Glomerular endothelial cell (primary cell): Measurements from ENCODE around the gene NABP2. TPM values are rescaled to one million over a fixed set of nuclear protein-coding genes. Genes with fewer than 3 reads are reported as not detected.

ENCODE experiments used
- DNase-seq: peaks from one replicate; pipeline ENCODE4 v3.0.0-alpha.2; 2011; ENCODE audit warnings: low read depth, low spot score; ENCODE audit errors: extremely low read depth
- total RNA-seq: library from RNA; depleted of rRNA; stranded (reverse); fragments of >200 nt; gene quantifications from 2 replicates; pipeline ENCODE4 v1.2.3, GENCODE V29; 2015

NABP2 gene
- total RNA-seq = 26.7 and 33.5 TPM in 2 replicates

GRCh38 chr12:56224102-56224701, at the start of gene NABP2:
NABP2 (plus strand) TSS chr12:56224342; CDS start chr12:56224857, 515 bp downstream.
- peak; percentile 88 for DNase-seq

GRCh38 chr12:56178347-56178746, 45.8 kb upstream of the NABP2 start:
- no peak for DNase-seq

- no peak for DNase-seq
Measured at GRCh38 chr12:56186957-56187356, 37.2 kb upstream of the NABP2 start.

- no peak for DNase-seq
Measured at GRCh38 chr12:56188131-56188777, 35.9 kb upstream of the NABP2 start.

- no peak for DNase-seq
Measured at GRCh38 chr12:56188778-56189098, 35.4 kb upstream of the NABP2 start.

GRCh38 chr12:56189099-56189917, 34.8 kb upstream of the NABP2 start, which contains the start of gene SMARCC2:
SMARCC2 (minus strand) TSS chr12:56189483; CDS start chr12:56189461, 22 bp downstream.
- DNase-seq = no peak

- DNase-seq = peak; percentile 56
Measured at GRCh38 chr12:56189918-56190694, 34.0 kb upstream of the NABP2 start.

GRCh38 chr12:56190695-56191155, 33.4 kb upstream of the NABP2 start:
- DNase-seq = no peak

- no peak for DNase-seq
Measured at GRCh38 chr12:56192582-56192981, 31.6 kb upstream of the NABP2 start.

- peak; percentile 81 for DNase-seq
Measured at GRCh38 chr12:56193025-56193578, 31.0 kb upstream of the NABP2 start.

GRCh38 chr12:56196818-56197550, 27.2 kb upstream of the NABP2 start:
- peak; percentile 84 for DNase-seq

GRCh38 chr12:56197921-56198635, 26.1 kb upstream of the NABP2 start:
- DNase-seq = no peak

GRCh38 chr12:56198836-56199235, 25.3 kb upstream of the NABP2 start:
- no peak for DNase-seq

- DNase-seq = no peak
Measured at GRCh38 chr12:56202366-56202765, 21.8 kb upstream of the NABP2 start.

- no peak for DNase-seq
Measured at GRCh38 chr12:56202838-56203237, 21.3 kb upstream of the NABP2 start.

- DNase-seq = no peak
Measured at GRCh38 chr12:56204275-56204674, 19.9 kb upstream of the NABP2 start.

- DNase-seq = no peak
Measured at GRCh38 chr12:56205445-56205844, 18.7 kb upstream of the NABP2 start.

GRCh38 chr12:56206452-56207166, 17.5 kb upstream of the NABP2 start:
- no peak for DNase-seq

GRCh38 chr12:56208006-56208405, 16.1 kb upstream of the NABP2 start:
- no peak for DNase-seq
